HEK293 (cell line): ENCODE measurements around the gene RTN4IP1.

ENCODE experiments used
- CTCF ChIA-PET: fragments of 350-600 bp; formaldehyde crosslinking; extraction: SDS; loops from one replicate; lab custom pipeline; 2021; ENCODE audit warnings: antibody characterized with exemption; lab: Yijun Ruan, JAX
- POLR2A ChIA-PET: fragments of 300-600 bp; formaldehyde crosslinking; extraction: SDS; loops from one replicate; lab custom pipeline; 2020; ENCODE audit warnings: antibody characterized with exemption, inconsistent platforms; lab: Yijun Ruan, JAX
- H3K27ac ChIP-seq: fragments of 200-500 bp; sonication (Bioruptor generic); 2 replicates; pipeline ENCODE4 v1.5.1; 2014; ENCODE audit warnings: low read depth, low read length, control low read depth, inconsistent platforms; ENCODE audit errors: extremely low read depth
- H3K36me3 ChIP-seq, 2 experiments: fragments of 200-500 bp in 1 of 2; sonication (Bioruptor generic) in 1 of 2; 1 replicate in 1 of 2; 2 replicates in 1 of 2; pipeline ENCODE4 v1.5.1; 2014 to 2017; ENCODE audit warnings: inconsistent platforms in 2 of 2, low read length in 2 of 2; ENCODE audit not compliant: control insufficient read depth in 2 of 2, insufficient read depth in 1 of 2
- H3K4me1 ChIP-seq: fragments of 200-500 bp; sonication (Bioruptor generic); 2 replicates; pipeline ENCODE4 v1.5.1; 2014; ENCODE audit warnings: mild to moderate bottlenecking, low read length, inconsistent platforms; ENCODE audit not compliant: control insufficient read depth, insufficient read depth
- H3K4me3 ChIP-seq: 2 replicates; pipeline ENCODE4 v1.5.1; 2011; ENCODE audit warnings: low read depth, mild to moderate bottlenecking, control low read depth, low read length, moderate library complexity
- H3K9me3 ChIP-seq: fragments of 200-500 bp; sonication (Bioruptor generic); 2 replicates; pipeline ENCODE4 v1.5.1; 2014; ENCODE audit warnings: low read depth, low read length, inconsistent platforms; ENCODE audit not compliant: control insufficient read depth, insufficient read depth
- AEBP2 ChIP-seq: fragments of 450-650 bp; formaldehyde crosslinking; IDR thresholded peaks from 2 replicates; pipeline ENCODE4 v1.5.1; 2016; ENCODE audit warnings: missing biosample characterization, missing genetic modification characterization, borderline replicate concordance
- FEZF1 ChIP-seq: fragments of 450-650 bp; formaldehyde crosslinking; IDR thresholded peaks from 2 replicates; pipeline ENCODE4 v1.5.1; 2016; ENCODE audit warnings: missing biosample characterization, missing genetic modification characterization
- KLF16 ChIP-seq: fragments of 450-650 bp; formaldehyde crosslinking; IDR thresholded peaks from 2 replicates; pipeline ENCODE4 v1.5.1; 2017; ENCODE audit warnings: missing biosample characterization, missing genetic modification characterization
- KLF7 ChIP-seq: fragments of 450-650 bp; formaldehyde crosslinking; IDR thresholded peaks from 2 replicates; pipeline ENCODE4 v1.5.1; 2016; ENCODE audit warnings: missing biosample characterization, missing genetic modification characterization, borderline replicate concordance
- KLF8 ChIP-seq: fragments of 450-650 bp; formaldehyde crosslinking; IDR thresholded peaks from 2 replicates; pipeline ENCODE4 v1.5.1; 2016; ENCODE audit warnings: missing biosample characterization, missing genetic modification characterization
- PATZ1 ChIP-seq: fragments of 450-650 bp; formaldehyde crosslinking; IDR thresholded peaks from 2 replicates; pipeline ENCODE4 v1.5.1; 2016; ENCODE audit warnings: missing biosample characterization, missing genetic modification characterization
- SALL2 ChIP-seq: fragments of 450-650 bp; formaldehyde crosslinking; IDR thresholded peaks from 2 replicates; pipeline ENCODE4 v1.5.0; 2017; ENCODE audit warnings: missing biosample characterization, mild to moderate bottlenecking, missing genetic modification characterization, borderline replicate concordance
- TCF7L2 ChIP-seq: IDR thresholded peaks from 2 replicates; pipeline ENCODE4 v1.6.1; 2011; ENCODE audit warnings: low read depth, mild to moderate bottlenecking, inconsistent platforms, low read length, moderate library complexity, borderline replicate concordance
- ZBTB11 ChIP-seq: fragments of 450-650 bp; formaldehyde crosslinking; conservative IDR thresholded peaks from 2 replicates; pipeline ENCODE4 v1.5.1; 2016; ENCODE audit warnings: low read depth, missing biosample characterization, missing genetic modification characterization
- ZBTB49 ChIP-seq: fragments of 450-650 bp; formaldehyde crosslinking; IDR thresholded peaks from 2 replicates; pipeline ENCODE4 v1.5.1; 2016; ENCODE audit warnings: missing biosample characterization, missing genetic modification characterization, low read depth
- ZBTB6 ChIP-seq: fragments of 450-650 bp; formaldehyde crosslinking; IDR thresholded peaks from 2 replicates; pipeline ENCODE4 v1.5.1; 2017; ENCODE audit warnings: missing biosample characterization, missing genetic modification characterization
- ZBTB8A ChIP-seq: fragments of 450-650 bp; formaldehyde crosslinking; IDR thresholded peaks from 2 replicates; pipeline ENCODE4 v1.5.1; 2016; ENCODE audit warnings: missing biosample characterization, missing genetic modification characterization
- ZIC2 ChIP-seq: fragments of 450-650 bp; formaldehyde crosslinking; IDR thresholded peaks from 2 replicates; pipeline ENCODE4 v1.5.1; 2016; ENCODE audit warnings: missing biosample characterization, missing genetic modification characterization
- ZNF10 ChIP-seq: fragments of 450-650 bp; formaldehyde crosslinking; IDR thresholded peaks from 2 replicates; pipeline ENCODE4 v1.5.1; 2017; ENCODE audit warnings: missing biosample characterization, missing genetic modification characterization
- ZNF426 ChIP-seq: fragments of 450-650 bp; formaldehyde crosslinking; IDR thresholded peaks from 2 replicates; pipeline ENCODE4 v1.5.1; 2017; ENCODE audit warnings: missing biosample characterization, missing genetic modification characterization, mild to moderate bottlenecking, inconsistent platforms, moderate library complexity
- ZNF433 ChIP-seq: fragments of 450-650 bp; formaldehyde crosslinking; IDR thresholded peaks from 2 replicates; pipeline ENCODE4 v1.5.1; 2016; ENCODE audit warnings: missing biosample characterization, missing genetic modification characterization, low read depth
- ZNF530 ChIP-seq: fragments of 450-650 bp; formaldehyde crosslinking; IDR thresholded peaks from 2 replicates; pipeline ENCODE4 v1.5.1; 2016; ENCODE audit warnings: low read depth, missing biosample characterization, missing genetic modification characterization
- ZNF558 ChIP-seq: fragments of 450-650 bp; formaldehyde crosslinking; IDR thresholded peaks from 2 replicates; pipeline ENCODE4 v1.5.1; 2016; ENCODE audit warnings: missing biosample characterization, missing genetic modification characterization
- ZNF560 ChIP-seq: fragments of 450-650 bp; formaldehyde crosslinking; IDR thresholded peaks from 2 replicates; pipeline ENCODE4 v1.5.1; 2017; ENCODE audit warnings: missing biosample characterization, missing genetic modification characterization, borderline replicate concordance
- ZNF596 ChIP-seq: fragments of 450-650 bp; IDR thresholded peaks from 2 replicates; pipeline ENCODE4 v1.5.0; 2018; ENCODE audit warnings: missing biosample characterization, mild to moderate bottlenecking, missing genetic modification characterization, moderate library complexity
- ZNF654 ChIP-seq: fragments of 450-650 bp; formaldehyde crosslinking; IDR thresholded peaks from 2 replicates; pipeline ENCODE4 v1.5.1; 2016; ENCODE audit warnings: low read depth, missing biosample characterization, missing genetic modification characterization
- ZNF664 ChIP-seq: fragments of 450-650 bp; formaldehyde crosslinking; IDR thresholded peaks from 2 replicates; pipeline ENCODE4 v1.5.1; 2016; ENCODE audit warnings: missing biosample characterization, missing genetic modification characterization
- ZNF777 ChIP-seq: fragments of 450-650 bp; formaldehyde crosslinking; IDR thresholded peaks from 2 replicates; pipeline ENCODE4 v1.5.1; 2017; ENCODE audit warnings: missing biosample characterization, missing genetic modification characterization, borderline replicate concordance
- ZNF830 ChIP-seq: fragments of 450-650 bp; IDR thresholded peaks from 2 replicates; pipeline ENCODE4 v1.5.0; 2018; ENCODE audit warnings: missing biosample characterization, missing genetic modification characterization, low read depth, mild to moderate bottlenecking, moderate library complexity
- ZSCAN30 ChIP-seq: fragments of 450-650 bp; IDR thresholded peaks from 2 replicates; pipeline ENCODE4 v1.5.1; 2018; ENCODE audit warnings: missing biosample characterization, mild to moderate bottlenecking, missing genetic modification characterization, moderate library complexity

RTN4IP1 gene

GRCh38 chr6:106614166-106614565, 15.1 kb downstream of the RTN4IP1 start:
- H3K9me3 ChIP-seq = no peaks in the 10 kb centered on the region
- POLR2A ChIA-PET = no interaction called here
- CTCF ChIA-PET = interaction anchor here (0.6 to 1.3 kb wide), 7 partner anchors 14 to 1114 kb away, joined by 3 to 5 read pairs (median 4); no protein-coding TSS in a partner anchor
- peaks cover 7% of the 10 kb centered on the region; the same call in 1 of the 2 replicates for H3K4me1 ChIP-seq
- H3K27ac ChIP-seq = no peak overlapping the region
- H3K4me3 ChIP-seq = no peak overlapping the region
- TF ChIP-seq ZNF426 (tag by site-specific recombination) = no peak
- TF ChIP-seq ZIC2 (tag by site-specific recombination) = no peak
- no peak for TF ChIP-seq ZNF654 (tag by site-specific recombination)
- TF ChIP-seq KLF8 (tag by site-specific recombination) = no peak
- TF ChIP-seq ZNF558 (tag by site-specific recombination) = no peak
- TF ChIP-seq ZSCAN30 = no peak
- TF ChIP-seq ZNF433 = no peak
- TF ChIP-seq ZNF664 (tag by site-specific recombination) = no peak
- no peak for TF ChIP-seq AEBP2 (tag by site-specific recombination)
- no peak for TF ChIP-seq PATZ1 (tag by site-specific recombination)
- no peak for TF ChIP-seq ZNF530 (tag by site-specific recombination)
- no peak for TF ChIP-seq ZNF10
- TF ChIP-seq KLF7 (tag by site-specific recombination) = no peak
- TF ChIP-seq ZBTB11 (tag by site-specific recombination) = no peak
- no peak for TF ChIP-seq ZBTB8A
- no peak for TF ChIP-seq ZBTB6
- TF ChIP-seq TCF7L2 = no peak
- no peak for TF ChIP-seq ZNF777 (tag by site-specific recombination)
- peaks cover 0 to 3% of the 10 kb centered on the region in 2 experiments; a peak in 1 of 3 replicates for H3K36me3 ChIP-seq

GRCh38 chr6:106613590-106613989, 15.7 kb downstream of the RTN4IP1 start:
- POLR2A ChIA-PET = no interaction called here
- peaks cover 0 to 3% of the 10 kb centered on the region in 2 experiments; a peak in 1 of 3 replicates for H3K36me3 ChIP-seq
- H3K4me3 ChIP-seq = no peak overlapping the region
- H3K27ac ChIP-seq = no peak overlapping the region
- peaks cover 7% of the 10 kb centered on the region; the same call in 1 of the 2 replicates for H3K4me1 ChIP-seq
- no peaks in the 10 kb centered on the region for H3K9me3 ChIP-seq
- CTCF ChIA-PET = interaction anchor here (0.6 to 1.3 kb wide), 5 partner anchors 47 to 365 kb away, joined by 3 to 5 read pairs (median 4); no protein-coding TSS in a partner anchor
- TF ChIP-seq ZNF830 (no peak), ZNF596 (tag by site-specific recombination) (no peak), ZBTB49 (tag by site-specific recombination) (no peak), ZNF560 (tag by site-specific recombination) (no peak), KLF16 (tag by site-specific recombination) (no peak), SALL2 (tag by site-specific recombination) (no peak), FEZF1 (no peak)
